Measurements from ENCODE around the gene GPR152.
"Not testable (repeated sequence)": the region's sequence is repeated elsewhere in the genome, so short reads cannot be mapped to it uniquely, and the experiment has no call there.

Gene GPR152

DNA sequence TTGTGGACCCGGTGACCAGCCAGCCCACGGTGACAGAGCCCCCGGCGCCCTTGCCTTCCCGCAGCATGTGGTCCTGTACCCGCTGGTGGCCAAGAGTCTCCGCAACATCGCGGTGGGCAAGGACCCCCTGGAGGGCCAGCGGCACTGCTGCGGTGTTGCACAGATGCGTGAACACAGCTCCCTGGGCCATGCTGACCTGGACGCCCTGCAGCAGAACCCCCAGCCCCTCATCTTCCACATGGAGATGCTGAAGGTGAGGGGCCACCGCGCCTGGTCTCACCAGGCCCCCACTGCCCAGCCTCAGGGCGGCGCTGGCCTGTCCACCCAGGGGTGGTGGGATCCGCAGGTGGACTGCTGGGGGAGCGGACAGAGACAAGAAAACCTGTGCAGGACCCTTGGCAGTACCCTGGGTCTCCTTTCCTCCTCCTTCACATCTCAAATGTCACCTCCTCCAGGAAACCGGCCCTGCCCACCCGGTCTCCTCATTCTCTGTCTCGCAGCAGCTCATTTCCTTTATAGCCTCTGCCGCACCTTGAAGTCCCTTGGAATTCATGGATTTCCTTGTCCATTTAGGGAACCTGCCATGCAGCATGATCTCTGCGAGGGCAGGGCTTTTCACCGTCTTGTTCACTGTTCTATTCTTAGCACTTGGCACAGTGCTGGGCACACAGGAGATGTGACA is 36.8 kb upstream of the GPR152 start:
- DNase-seq = no peak

DNA sequence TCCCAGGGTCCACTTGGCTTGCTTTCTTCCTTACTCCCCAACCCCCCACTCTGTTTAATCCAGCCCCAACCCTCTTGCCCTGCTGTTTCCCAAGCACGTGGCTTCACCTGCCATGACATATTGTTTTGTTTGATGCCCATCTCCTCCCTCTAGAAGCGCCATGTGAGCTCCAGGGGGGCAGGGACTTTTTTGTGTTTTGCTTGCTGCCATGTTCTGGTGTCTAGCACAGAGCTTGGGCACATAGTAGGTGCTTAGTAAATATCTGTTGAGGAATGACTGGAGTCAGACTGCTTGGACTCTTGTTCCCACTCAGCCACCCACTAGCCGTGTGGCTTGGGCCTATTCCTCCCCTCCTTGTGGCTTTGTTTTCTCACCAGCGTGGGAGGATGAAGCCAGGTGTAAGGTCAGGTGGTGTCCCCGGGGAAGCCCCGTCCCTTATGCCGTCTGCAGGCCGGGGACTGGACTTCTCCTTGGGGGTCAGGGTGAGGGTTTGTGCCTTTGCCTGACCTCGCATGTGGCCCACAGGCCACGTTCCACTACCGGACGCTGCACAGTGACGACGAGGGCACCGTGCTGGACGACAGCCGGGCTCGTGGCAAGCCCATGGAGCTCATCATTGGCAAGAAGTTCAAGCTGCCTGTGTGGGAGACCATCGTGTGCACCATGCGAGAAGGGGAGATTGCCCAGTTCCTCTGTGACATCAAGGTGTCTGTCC is 34.1 kb upstream of the GPR152 start:
- no peak for DNase-seq

DNA sequence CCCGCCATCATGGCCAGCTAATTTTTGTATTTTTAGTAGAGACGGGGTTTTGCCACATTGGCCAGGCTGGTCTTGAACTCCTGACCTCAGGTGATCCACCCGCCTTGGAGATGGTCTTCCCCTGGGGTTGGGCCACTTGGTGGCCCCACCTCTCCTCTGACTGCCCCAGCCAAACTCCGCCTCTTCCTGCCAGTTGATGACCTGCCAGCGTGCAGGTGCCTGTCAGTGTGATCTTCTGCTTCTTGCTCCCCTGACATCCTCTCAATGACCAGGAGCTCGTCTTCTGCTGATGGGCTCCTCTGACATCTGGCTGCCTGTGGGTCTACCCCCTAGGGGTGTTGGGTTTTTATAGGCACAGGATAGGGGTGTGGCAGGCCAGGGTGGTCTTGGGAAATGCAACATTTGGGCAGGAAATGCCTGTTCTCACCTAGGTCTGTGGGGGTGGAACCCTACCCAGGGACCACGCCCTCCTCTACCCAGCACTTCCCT is 33.4 kb upstream of the GPR152 start:
- DNase-seq = not testable (repeated sequence)

DNA sequence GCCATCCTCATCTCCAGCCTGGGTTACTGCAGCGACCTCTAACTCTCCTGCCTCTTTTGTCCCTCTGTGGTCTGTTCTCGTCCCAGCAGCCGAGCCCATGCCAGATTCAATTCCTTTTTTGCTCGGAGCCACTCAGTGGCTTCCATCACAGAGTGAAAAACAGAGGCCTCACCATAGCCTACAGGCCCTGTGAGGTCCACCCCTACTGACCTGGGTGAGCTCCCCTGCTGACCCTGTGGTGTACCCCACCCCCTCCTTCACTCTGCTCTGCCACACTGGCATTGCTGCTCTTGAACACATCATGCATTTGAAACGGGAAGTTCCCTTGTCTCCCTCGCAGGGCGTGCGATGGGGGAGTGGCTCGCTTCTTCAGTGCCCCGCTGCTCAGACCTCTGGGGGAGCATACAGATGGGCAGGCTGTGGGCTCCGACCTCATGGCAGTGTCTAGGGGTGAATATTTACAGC is 32.4 kb upstream of the GPR152 start:
- no peak for DNase-seq

DNA sequence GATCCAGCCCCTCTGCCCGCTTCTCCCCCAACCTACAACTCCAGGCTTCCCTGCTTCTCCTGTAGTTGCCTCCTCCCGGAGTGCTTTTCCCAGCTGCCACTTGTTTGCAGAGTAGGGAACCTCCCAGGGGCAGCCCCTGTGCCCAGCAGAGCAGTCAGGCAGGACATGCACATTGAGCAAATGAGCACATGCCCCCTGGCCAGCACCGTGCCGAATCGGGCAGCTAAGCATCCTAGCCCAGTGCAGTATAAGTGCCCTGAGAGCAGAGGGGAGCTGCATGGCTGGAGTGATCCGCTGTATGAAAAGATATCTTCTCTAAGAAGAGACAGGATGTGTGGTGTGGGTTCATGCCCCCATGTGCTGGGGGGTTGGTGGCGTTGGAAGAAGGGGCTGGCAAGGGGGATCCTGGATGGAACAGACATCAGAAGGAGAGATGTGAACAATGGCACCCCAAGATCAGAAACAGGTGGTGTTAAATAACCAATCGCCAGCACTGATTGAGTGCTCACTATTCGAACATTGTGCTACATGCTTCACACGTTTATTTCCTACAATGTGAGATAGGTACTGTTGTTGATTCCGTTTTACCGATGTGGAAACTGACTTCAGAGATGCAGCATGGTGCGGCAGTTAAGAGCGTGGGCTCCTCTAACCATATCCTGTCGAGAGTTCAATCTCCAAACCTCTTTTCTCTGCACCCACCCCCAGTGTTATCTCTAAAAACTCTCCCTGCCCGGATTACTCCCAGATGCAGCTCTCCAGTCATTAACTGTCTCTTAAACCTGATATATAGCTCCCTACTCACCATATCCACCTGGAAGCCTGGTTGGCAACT is 31.5 kb upstream of the GPR152 start:
- DNase-seq = no peak

DNA sequence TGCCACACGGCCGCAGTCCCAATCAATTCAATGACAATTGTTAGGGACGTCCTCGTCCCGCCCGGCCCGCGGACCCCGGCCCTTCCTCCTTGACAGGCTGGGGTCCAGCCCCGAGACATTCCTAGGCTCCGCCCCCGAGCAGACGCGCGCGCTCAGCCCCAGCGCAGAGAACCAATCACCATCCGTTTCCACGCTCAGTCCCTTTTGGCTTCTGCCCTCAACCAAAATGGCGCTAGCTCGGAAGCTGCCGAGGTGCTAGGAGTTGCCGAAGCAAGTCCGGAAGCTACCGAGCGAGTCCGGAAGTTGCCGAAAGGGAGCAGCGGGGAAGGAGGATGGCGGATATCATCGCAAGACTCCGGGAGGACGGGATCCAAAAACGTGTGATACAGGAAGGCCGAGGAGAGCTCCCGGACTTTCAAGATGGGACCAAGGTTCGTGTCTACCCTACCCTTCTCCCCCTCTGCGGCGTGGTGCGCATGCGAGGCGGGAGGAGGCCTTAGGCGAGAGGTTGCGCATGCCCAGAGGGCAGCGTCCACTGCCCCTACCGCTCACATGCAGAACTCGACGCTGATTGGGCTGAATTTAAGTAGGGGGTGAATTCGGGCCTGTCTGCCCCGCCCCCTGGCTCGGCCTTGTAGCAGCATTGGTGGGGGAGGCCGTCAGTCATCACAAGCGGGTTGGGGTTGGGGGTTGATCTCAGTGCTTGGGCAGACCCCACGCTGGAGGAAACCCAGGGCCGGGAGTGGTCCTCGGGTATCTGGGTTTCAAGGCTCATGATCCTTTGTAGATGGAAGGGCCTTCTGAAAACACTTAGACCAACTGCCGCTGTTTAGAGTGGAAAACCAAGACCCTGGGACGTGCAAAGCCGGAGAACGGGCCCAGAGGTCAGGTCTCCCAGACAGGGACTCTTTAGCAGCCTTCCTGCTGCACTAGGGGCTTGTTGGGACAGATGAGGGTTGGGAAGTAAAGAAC is 30.6 kb upstream of the GPR152 start, which contains the start of gene AIP:
TSS of gene AIP (plus strand) at position 200 of the 972 bp plus-strand sequence. CDS start at position 333, 133 bp downstream.
- peak; percentile 97 for DNase-seq

DNA sequence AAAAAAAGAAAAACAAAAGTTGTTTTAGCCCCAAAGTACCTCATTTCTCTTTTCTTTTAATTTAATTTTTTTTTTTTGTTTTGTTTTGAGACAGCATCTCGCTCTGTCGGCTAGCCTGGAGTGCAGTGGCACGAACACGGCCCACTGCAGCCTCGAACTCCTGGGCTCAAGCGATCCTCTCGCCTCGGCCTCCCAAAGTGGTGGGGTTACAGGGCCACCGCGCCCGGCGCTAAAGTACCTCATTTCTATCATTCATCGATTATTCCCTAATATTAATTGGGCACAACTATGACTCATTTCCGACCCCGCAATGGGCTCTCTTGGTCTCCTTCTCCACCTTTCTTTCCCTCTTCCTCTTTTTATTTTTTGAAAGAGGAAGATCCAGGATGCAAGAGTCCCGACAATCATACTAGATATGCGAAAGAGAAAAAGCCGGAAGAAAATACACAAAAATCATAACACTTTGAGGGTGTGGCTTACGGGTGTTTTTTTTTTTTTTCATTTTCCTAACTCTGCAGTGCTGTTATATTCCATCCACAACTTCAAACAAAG is 29.8 kb upstream of the GPR152 start:
- no peak for DNase-seq

DNA sequence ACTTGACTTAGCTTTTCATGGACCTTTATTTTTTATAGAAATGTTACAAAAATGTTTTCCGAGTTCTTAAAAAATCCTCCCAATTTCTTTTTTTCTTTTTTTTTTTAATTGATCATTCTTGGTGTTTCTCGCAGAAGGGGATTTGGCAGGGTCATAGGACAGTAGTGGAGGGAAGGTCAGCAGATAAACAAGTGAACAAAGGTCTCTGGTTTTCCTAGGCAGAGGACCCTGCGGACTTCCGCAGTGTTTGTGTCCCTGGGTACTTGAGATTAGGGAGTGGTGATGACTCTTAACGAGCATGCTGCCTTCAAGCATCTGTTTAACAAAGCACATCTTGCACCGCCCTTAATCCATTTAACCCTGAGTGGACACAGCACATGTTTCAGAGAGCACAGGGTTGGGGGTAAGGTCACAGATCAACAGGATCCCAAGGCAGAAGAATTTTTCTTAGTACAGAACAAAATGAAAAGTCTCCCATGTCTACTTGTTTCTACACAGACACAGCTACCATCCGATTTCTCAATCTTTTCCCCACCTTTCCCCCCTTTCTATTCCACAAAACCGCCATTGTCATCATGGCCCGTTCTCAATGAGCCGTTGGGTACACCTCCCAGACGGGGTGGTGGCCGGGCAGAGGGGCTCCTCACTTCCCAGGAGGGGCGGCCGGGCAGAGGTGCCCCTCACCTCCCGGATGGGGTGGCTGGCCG is 25.0 kb upstream of the GPR152 start:
- DNase-seq = not testable (repeated sequence)

DNA sequence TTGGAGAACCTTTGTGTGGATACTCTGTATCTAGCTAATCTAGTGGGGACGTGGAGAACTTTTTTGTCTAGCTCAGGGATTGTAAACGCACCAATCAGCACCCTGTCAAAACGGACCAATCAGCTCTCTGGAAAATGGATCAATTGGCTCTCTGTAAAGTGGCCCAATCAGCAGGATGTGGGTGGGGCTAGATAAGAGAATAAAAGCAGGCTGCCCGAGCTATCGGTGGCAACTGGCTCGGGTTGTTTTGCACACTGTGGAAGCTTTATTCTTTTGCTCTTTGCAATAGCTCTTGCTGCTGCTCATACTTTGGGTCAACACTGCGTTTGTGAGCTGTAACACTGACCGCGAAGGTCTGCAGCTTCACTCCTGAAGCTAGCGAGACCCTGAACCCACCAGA is 24.2 kb upstream of the GPR152 start:
- DNase-seq = not testable (repeated sequence)

DNA sequence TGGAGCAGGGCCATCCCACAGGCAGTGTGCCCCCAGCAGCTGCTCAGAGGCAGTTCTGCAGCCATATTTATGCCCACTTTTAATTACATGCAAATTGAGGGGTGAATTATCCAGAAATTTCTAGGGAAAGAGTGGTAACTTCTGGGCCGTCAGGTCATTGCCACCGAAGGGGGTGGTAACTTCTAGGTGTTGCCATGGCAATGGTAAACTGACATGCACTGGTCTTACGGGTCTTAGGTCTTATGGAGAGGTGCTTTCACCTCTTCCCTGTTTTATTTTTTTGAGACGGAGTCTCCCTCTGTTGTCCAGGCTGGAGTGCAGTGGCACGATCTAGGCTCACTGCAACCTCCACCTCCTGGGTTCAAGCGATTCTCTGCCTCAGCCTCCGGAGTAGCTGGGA is 20.4 kb upstream of the GPR152 start:
- no peak for DNase-seq

DNA sequence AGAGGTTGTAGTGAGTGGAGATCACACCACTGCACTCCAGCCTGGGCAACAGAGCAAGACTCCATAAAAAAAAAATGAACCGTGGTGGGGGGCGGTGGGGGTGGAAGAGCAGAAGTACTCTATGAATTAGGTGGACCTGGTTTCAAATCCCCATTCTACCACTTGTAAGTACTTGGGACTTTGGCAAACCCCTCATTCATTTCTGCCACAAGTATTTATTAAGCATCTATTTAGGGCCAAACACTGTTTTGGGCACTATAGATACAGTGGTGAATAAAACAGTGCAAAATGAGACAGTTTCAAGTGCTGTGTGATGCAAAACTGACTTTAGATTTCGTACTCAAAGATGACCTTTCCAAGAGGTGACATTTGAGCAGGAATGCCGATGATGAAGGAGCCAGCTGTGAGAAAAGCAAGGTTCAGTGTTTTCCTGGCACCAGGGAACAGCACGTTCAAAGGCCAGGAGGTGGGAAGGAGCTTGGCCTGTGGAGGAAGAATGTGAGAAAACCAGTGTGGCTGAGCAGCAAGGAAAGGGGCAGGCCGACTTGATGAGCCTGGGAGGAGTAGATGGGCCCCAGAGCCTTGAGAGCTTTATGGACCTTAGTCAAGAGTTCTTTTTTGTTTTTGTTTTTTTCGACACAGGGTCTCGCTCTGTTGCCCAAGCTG is 17.9 kb upstream of the GPR152 start:
- DNase-seq = no peak

DNA sequence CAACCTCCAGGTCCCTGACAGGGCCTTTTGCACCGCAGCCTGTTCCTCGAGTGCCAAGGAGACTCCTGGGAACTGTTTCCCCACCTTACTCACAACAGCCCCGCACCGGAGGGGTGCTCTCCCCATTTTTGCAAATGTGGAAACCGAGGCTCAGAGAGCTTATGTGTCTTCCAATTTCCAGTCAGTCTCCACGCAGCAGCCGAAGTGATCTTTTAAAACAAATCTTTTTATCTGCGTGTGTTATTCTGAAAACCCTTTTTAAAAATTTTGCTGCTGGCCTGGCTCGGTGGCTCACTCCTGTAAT is 16.9 kb upstream of the GPR152 start:
- no peak for DNase-seq

DNA sequence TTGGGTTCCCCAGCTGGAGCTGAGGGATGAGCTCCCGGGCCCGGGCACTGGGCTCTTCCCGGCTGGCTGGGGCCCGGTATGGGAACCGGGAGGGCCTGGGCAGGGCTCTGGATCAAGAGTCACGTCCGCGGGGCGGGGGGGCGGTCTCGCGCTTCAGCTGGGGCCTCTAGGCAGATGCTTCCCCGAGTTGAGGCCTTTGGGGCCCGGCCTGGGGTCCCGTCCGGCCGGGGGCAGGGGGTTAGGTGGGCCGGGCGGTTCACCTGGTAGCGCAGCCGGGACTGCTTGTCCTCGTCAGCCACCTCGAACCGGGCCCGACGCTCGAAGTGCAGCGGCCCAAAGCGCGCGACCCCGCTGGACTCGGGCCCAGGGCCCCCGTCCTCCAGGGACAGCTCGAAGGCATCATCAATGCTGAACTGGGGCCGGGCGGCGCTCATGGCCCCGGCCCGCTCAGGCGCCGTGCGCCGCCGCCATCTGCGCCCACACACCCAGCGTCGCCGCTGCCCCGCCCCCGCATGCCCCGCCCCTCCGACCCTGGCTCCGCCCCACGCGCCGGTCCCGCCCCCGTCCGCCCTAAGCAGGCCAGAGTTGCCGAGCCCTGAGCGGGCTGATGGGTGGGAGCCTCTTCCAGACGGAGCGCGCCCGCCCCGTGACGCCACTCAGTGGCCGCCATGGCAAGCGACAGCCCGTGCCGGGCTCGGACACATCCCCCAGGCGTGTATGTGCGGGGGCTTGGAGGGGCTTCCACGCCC is 16.4 kb upstream of the GPR152 start, which contains the start of gene TMEM134:
TSS of gene TMEM134 (minus strand) at position 493 of the 749 bp plus-strand sequence. CDS start at position 434, 59 bp downstream.
- peak; percentile 81 for DNase-seq

DNA sequence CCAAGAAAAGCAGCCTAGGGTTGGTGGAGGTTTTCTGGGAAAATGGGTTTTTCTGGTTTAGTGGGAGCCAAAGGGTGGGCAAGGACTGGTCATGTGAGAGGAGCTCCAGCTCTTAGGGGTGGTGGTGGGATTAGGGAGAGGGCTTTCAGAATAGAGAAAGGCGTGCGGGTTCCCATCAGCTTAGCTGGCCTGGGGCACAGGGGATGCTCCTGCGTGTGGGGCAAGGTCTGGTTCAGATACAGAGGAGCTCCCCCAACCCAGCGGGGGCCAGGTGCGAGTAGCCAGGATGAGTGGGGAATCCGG is 15.9 kb upstream of the GPR152 start:
- no peak for DNase-seq

DNA sequence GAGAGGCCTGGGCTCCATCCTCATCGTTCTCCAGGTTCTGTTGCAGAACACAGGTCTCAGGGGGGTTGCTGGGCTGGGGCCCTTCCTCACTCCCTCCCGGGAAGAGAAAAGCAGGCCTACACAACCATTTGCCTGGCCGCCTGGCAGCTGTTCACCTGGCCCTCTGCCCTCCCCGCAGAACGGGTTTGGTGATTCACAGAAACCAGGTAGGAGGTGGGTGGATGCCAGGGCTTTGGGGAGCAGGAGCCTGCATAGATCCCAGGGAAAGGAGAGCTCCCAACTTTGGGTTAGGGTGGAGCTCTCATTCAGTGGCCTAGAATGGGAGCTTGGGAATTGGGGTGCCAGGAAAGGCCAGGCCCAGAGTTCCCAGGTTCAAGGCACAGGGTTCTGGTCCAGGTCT is 15.5 kb upstream of the GPR152 start:
- DNase-seq = no peak

DNA sequence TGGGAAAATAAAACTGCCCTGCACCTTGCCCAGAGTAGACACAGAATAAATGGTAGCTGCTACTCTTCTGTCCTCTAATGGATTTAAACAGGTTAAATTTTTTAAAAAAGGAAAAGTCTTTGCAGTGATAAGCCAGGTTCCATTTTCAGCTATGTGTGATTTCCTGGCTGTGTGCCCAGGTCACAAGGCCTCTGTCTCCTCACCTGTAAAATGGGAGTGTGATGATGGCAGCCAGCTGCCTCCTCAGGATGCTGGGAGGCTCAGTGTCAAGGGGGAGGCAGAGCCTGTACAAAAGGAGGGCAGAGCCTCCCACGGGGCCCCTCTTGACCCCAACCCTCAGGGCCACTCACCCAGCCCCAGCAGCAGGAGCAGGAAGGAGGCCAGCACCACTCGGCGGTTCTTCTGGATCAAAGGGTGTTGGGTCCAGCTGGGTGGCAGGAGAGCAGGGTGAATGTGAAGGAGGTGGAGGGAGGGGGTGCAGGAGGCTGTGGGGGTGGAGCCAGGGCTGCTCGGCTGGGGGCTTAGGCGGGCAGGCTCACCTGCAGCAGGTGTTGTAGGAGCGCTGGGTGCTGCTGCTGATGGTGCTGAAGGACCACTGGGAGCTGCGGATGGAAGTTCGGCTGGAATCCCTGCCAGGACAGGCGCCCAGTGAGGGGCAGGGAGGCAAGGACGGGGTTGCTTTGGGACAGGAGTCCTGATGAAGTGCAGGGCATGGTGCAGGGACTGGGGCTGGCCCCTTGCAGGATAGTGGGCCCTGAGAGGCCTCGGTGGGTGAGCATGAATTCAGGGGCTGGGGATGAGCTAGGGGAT is 14.6 kb upstream of the GPR152 start:
- no peak for DNase-seq

DNA sequence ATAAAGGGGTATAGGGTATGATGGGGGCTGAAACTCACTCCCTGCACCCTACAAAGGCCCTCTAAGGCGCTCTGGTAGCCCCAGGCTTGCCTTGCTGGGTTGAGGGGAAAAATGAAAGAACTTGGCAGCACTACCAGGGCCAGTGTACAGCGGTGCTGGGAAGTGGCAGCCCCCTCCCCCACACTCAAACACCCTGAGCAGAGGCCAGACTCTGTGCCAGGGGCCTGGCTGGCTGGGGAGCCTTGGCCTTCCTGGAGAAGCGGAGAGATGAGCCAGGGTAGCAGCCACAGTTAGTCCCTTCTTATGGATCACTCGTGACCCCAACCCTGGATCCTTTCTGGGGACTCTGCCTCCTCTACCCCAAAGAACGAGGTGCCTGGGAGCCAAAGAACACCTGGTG is 13.8 kb upstream of the GPR152 start:
- no peak for DNase-seq

DNA sequence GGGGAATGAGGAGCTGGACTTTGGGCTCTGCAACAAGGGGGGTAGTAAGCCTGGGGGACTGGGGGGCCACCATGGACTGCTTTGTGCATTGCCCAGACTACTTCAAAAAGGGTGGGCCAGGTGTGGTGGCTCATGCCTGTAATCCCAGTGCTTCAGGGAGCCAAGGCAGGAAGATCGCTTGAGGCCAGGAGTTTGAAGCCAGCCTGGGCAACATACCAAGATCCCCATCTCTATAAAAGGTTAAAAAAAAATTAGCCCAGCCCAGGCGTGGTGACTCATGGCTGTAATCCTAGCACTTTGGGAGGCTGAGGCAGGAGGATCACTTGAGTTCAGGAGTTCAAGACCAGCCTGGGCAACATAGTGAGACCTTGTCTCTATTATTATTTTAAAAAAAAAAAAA is 13.0 kb upstream of the GPR152 start:
- not testable (repeated sequence) for DNase-seq

DNA sequence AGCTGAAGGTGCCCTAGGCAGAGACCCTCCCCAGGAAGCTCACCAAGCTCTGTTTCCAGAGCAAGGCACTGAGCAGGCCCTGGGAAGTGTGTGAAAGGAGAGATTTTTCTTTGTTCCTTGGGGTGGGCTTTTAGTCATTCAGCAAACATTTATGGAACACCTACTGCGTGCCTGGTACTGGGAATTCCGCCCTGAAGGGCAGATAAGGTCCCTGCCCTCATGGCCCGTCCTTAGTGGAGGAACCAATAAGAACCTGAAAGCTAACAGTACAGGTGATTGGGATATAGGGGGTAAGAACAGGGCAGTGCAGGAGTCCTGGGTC is 12.6 kb upstream of the GPR152 start:
- no peak for DNase-seq
